Measurements from ENCODE around the gene SPG21.

DNA sequence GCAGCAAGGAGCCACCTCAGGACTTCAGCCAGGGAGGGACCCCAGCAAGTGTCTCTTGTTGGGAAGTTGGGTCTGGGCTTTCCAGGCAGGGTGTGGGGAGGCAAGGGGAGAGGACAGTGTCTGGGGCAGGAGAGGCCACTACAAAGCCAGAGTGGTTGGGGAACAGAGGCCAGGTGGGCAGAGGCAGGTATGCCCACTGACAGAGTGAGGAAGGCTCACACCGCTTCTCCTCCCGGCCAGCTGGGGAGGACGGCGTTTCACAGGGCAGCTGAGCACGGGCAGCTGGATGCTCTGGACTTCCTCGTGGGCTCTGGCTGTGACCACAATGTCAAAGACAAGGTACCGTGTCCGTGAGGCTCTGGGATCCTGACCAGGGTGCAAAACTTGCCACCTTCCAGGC, 63.1 kb downstream of the SPG21 start:
- TF ChIP-seq PCBP2 (optimal IDR thresholded peaks at IDR 0.05; ENCODE audit: low read depth, low read length, poor library complexity, severe bottlenecking) (no peak), MAFF (IDR thresholded peaks at IDR 0.05; ENCODE audit: low read depth, low read length) (no peak), ZNF546 (CRISPR knock-in tag; conservative IDR thresholded peaks at IDR 0.05) (no peak)
